ENCODE data around the gene KCNB1. TPM values are rescaled to one million over a fixed set of nuclear protein-coding genes. Genes with fewer than 3 reads are reported as not detected.
"Not testable (repeated sequence)": the region's sequence is repeated elsewhere in the genome, so short reads cannot be mapped to it uniquely, and the experiment has no call there.

Gene KCNB1
- total RNA-seq, 1 donor from 2014 or later: 6.1 TPM

DNA sequence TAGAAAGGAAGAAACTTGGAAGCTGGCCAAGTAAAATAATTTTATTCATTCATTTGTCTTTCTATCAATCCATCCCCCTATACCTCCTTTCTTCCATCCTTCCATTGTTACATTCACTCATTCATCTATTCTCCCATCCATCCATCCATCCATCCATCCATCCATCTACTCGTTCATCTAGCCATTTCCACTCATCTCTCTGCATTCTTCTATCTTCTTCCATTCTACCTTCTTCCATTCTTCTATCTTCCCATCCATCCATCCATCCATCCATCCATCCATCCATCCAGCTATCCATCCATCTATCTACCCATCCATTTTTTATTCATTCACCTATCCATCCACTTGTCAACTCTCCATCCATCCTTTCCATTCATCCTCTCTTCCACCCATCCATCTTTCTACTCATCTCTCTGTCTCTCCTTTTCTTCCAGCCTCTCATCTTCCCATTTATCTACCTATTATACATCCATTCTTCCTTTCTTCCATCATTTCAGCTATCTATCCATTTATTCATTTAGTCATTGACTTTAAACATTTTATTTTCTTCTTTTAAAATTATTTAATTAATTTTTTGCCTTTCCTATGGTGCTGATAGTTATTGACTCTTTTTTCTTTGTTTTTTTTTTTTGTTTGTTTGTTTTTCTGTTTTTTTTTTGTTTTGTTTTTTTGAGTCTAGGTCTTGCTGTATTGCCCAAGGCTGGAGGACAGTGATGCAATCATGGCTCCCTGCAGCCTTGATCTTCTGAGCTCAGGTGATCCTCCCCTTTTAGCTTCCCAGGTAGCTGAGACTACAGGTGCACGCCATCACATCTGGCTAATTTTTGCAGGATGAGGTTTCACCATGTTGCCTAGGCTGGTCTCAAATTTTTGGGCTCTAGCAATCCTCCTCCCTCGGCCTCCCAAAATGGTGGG, 151.5 kb downstream of the KCNB1 start:
- DNase-seq (ENCODE audit: low read depth): no peak

DNA sequence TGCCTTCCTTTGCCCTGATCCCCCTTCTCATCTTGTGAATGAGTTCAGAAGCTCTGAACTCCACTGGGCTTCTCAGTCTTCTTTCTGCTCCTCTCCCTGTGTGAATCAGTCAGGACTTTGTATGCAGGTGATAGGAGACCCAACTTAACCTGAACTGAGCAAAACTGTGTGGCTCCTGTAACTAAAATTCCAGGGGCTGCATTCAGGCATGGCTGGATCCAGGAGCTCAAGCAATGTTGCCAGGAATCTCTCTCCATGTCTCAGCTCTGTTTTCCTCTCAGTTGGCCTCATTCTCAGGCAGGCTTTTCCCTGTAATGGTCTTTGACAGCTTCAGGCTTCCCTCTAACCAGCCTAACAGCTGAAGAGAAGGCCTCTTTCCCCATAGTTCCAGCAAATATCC, 153.7 kb downstream of the KCNB1 start:
- DNase-seq (ENCODE audit: low read depth): no peak

DNA sequence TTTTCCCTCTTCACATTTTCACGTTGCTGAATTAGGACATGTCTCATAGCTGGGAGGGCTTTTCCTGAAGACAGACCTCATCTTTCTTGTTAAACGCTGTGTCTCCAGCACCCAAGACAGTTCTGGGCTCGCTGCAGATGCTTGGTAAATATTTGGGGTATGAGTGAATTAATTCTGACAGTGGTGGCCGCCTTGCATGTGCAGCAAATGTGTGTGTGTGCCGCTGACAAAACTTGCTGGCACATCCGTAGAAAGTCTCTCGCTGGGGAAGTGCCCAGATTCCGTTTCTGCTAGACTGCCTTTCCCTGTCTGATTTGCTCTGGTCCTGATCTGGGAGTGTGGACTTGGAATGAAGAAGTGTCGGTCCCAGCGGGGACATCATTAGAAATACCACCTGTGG, 156.4 kb downstream of the KCNB1 start:
- DNase-seq (ENCODE audit: low read depth): no peak

DNA sequence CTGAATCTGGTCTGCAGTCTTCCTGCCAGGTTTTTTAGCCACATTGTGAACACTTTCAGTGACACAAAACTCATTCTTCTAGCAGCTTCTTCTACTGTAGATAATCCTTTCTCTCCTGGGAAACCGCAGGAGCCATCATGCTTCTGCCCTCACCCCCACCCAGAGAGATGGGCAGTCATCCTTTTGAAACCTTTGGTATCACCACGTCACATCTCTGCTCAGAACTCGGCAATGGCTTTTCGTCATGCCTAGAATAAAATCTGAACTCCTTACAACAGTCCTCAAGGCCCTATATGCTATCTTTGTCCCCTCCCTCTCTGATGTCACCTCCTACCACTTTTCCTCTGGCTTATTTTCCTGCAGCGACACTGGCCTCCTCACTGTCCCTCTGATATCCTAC, 158.2 kb downstream of the KCNB1 start:
- no peak for DNase-seq (ENCODE audit: low read depth)

DNA sequence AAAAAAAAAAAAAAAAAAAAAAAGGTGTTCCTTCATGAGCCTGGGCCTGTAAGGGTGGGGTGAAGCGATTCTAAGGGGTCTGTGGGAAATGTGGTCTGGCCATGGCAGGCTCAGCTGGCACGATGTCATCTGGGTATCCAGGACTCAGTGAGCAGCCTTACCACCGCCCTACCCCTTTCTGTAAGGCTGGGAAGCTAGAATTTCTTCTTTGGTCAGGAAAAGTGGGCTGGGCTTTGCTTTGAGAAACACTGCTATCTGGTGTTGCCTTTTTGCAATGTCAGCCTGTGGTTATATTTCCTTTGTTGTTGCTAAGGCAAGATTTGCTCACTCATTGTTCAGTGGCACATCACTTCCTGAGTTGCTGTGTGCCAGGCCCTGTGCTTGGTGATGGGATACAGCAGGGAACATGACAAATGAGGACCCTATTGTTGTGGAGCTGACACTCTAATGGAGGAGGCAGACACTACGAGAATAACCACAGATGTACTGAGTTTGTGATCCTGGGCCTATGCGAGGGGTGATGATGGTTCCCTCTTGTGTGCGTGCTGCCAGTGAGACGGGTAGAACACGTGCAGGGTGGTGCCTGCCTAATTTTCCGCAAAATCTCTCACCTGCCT, 158.7 kb downstream of the KCNB1 start:
- peak; percentile 88 for DNase-seq (ENCODE audit: low read depth)

DNA sequence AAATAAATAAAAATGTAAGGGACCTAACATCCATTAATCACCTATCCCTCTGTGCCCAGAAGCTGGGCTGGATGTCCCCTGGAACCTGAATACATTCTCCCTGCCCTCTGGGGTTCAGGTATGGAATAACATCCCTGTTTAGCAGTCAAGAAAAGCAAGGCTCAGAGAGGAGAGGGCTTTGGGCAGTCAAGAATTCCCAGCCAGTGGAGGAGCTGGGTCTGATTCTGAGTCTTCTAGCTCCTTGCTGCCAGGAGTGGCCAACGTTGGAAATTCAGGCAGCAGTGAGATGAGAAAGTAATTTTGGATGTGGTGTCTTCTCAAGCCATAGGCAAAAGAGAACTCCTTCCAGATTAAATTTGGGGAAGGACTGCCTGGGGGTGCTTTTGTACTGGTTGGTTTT, 162.0 kb downstream of the KCNB1 start:
- peak; percentile 71 for DNase-seq (ENCODE audit: low read depth)

DNA sequence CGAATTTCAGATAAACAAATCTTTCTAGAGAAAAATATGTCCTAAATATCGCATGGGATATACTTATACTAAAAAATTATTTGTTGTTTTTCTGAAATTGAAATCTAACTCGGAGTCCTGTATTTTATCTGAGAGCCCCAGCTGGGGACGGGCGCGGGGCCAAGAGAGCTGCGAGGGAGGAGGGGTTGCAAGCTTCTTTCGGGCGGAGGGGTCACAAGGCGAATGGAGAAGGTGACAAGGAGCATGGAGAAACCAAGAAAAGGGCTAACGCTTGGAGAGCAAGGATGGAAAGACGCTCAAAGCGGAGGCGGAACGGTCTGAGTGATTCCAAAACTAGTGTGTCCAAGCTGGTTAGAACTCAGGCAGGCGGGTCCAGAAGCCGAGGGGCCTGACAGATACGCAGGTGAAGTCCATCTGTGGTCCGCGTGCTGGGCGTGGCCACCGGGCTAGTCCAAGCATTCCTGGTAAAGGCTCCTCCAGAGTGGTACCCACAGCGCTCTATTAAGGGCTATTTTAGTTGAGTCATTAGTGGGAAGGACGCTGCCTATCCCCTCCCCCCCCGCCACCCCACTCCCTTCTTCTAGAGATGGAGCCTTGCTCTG, 163.2 kb downstream of the KCNB1 start:
- no peak for DNase-seq (ENCODE audit: low read depth)

DNA sequence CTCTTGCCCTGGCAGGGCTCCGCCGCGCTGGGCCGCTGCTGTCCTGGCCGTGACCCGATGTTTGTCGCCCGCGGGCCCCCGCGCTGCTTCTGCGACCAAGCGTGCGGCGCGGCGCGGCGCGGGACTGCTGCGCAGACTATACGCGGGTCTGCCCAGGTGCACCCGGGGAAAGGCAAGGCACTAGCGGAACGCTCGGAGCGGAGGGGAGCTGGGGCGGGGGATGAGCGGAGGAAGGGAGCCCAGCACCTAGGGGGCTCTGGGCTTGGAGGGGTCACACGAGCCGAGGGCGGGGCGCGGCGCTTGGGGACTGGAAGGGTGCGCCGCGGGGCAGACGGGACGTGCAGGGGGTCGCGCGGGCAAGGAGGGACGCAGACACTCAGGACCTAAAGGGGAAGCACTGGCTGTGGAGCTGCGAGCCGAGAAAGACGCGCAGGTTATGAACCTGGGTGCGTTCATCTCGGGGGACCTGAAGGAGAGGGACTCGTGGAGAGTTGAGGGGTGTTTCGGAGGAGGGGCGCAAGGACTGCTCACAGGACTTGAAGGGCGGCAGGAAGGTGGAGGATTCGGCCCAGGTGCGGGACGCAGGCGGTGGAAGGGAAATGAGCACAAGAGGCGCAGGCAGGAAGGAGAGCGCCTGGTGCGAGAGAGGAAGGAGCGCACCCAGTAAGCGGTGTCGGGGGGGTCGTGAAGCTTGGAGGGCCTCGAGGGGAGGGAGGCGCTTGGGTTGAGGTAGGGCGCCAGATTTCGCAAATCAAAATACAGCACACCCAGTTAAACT, 163.8 kb downstream of the KCNB1 start:
- no peak for DNase-seq (ENCODE audit: low read depth)

DNA sequence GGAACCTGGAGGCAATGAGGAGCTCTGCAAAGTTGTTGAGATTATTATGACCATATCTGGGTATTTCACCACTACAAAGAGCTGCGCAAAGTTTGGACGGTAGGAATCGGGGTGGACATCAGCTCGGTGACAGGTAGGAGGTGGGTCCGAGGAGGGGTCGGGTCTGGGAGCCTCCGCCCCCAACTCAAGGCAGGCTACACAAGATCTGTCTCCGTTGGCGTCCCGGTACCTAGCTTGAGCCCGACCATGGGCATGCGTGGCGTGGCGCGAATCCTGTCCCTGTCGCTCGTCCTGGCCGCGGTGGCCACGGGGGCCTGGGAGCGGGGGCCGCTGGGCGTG, 164.4 kb downstream of the KCNB1 start:
- DNase-seq (ENCODE audit: low read depth): no peak

DNA sequence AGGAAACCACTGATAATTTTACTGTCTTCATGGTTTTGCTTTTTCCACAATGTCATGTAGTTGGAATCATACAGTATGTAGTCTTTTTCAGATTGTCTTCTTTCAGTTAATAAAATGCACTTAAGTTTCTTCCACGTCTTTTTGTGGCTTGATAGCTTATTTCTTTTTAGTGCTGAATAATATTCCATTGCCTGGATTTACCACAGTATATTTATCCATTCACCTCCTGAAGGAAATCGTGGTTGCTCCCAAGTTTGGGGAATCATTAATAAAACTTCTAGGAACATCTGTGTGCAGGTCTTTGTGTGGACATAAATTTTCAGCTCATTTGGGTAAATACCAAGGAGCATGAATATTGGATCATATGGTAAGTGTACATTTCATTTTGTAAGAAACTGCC, 165.8 kb downstream of the KCNB1 start:
- no peak for DNase-seq (ENCODE audit: low read depth)

DNA sequence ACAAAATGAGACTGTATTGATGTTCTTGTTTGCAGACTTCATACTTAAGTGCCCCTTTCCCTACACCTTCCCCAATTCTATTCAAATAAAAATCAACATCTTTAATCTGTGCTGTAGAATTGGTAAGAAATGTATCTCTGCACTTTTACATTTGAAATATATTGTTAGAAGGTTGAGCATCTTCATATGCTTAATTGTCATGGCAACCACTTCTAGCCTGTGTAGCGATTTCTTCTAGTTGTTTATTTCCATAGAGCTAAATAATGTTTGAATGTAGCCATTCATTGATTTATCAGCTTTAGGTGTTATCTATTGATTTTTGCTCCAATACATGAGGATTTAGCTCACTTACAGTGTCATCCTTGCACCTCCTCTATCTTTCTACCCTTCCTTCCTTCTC, 166.9 kb downstream of the KCNB1 start:
- DNase-seq (ENCODE audit: low read depth): no peak

DNA sequence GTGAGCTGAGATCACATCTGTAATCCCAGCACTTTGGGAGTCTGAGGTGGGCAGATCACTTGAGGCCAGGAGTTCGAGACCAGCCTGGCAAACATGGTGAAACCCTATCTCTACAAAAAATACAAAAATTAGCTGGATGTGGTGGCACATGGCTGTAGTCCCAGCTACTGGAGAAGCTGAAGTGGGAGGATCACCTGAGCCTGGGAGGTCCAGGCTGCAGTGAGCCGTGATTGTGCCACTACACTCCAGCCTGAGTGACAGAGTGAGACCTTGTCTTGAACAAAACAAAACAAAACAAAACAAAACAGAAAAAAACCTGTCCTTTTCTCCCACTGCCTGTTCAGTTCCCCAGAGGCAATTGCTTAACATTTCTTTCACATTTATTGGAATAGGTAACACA, 168.4 kb downstream of the KCNB1 start:
- DNase-seq (ENCODE audit: low read depth): not testable (repeated sequence)

Other genes with a start within 250 kb of the KCNB1 start
- 32.8 and 42.6 TPM in 2 replicates for gene ZNFX1, start 204.6 kb downstream of the KCNB1 start, total RNA-seq
- 1.2 and 1.5 TPM in 2 replicates for gene PTGIS, start 85.5 kb upstream of the KCNB1 start, total RNA-seq
- 35.8 and 37.3 TPM in 2 replicates for gene B4GALT5, start 231.2 kb upstream of the KCNB1 start, total RNA-seq